Upper lobe of right lung (tissue), 1 donor: Measurements from ENCODE around the gene PIGN. TPM values are rescaled to one million over a fixed set of nuclear protein-coding genes. Genes with fewer than 3 reads are reported as not detected.
"Not testable (repeated sequence)": the region's sequence is repeated elsewhere in the genome, so short reads cannot be mapped to it uniquely, and the experiment has no call there.

Experiments
- ATAC-seq: fragments of 200-7000 bp; cut with Tn5 transposase; one replicate; pipeline ENCODE4 v1.9.1; 2020; ENCODE audit warnings: mild to moderate bottlenecking, moderate library complexity
- DNase-seq: peaks from one replicate; pipeline ENCODE4 v3.0.0-alpha.2; 2020
- H3K27ac ChIP-seq: fragments of 200-600 bp; one replicate; pipeline ENCODE4 v1.8.0; 2022
- H3K27me3 ChIP-seq: fragments of 200-600 bp; one replicate; pipeline ENCODE4 v1.8.0; 2022; ENCODE audit warnings: mild to moderate bottlenecking
- H3K36me3 ChIP-seq: fragments of 200-600 bp; one replicate; pipeline ENCODE4 v1.8.0; 2022
- H3K4me1 ChIP-seq: fragments of 200-600 bp; one replicate; pipeline ENCODE4 v1.8.0; 2022
- H3K4me3 ChIP-seq: fragments of 200-600 bp; one replicate; pipeline ENCODE4 v1.8.0; 2022; ENCODE audit warnings: mild to moderate bottlenecking
- H3K9me3 ChIP-seq: fragments of 200-600 bp; one replicate; pipeline ENCODE4 v1.8.0; 2022
- CTCF ChIP-seq: fragments of 200-600 bp; IDR thresholded peaks from one replicate; pipeline ENCODE4 v1.8.0; 2022; ENCODE audit warnings: antibody characterized with exemption
- intact Hi-C: fragments of 100-400 bp; cut with DNase I; formaldehyde crosslinking; loops from one replicate; pipeline ENCODE4 v1.11.0; 2022
- total RNA-seq: library from RNA; stranded (reverse); fragmentation: NEBNext Ultra II Directional; extraction: Animal tissue kit (Norgen Biotek cat#: 25700); gene quantifications from one replicate; pipeline ENCODE4 v1.2.1, GENCODE V29; 2021
- donor health status: DM: no; HTN: yes; CAD: no; lungs with severe emphysema.

PIGN gene
- total RNA-seq, 1 donor from 2014 or later = 25.2 TPM

- no peak for ATAC-seq
- H3K4me1 ChIP-seq = peaks cover 5% of the 10 kb centered on the region
- no peaks in the 10 kb centered on the region for H3K27me3 ChIP-seq
- no peaks in the 10 kb centered on the region for H3K36me3 ChIP-seq
- no peak for DNase-seq
- no peak overlapping the region for H3K27ac ChIP-seq
- no peaks in the 10 kb centered on the region for H3K9me3 ChIP-seq
- intact Hi-C loops = loop anchor here (10.0 kb wide), 1 partner anchor 63 kb away; no protein-coding TSS in a partner anchor
- no peak overlapping the region for H3K4me3 ChIP-seq
- TF ChIP-seq CTCF = no peak
Observed at GRCh38 chr18:62182220-62182619, 4.6 kb downstream of the PIGN start.

- no peaks in the 10 kb centered on the region for H3K4me1 ChIP-seq
- H3K9me3 ChIP-seq = no peaks in the 10 kb centered on the region
- DNase-seq = no peak
- H3K27me3 ChIP-seq = no peaks in the 10 kb centered on the region
- H3K36me3 ChIP-seq = no peaks in the 10 kb centered on the region
- H3K4me3 ChIP-seq = no peak overlapping the region
- H3K27ac ChIP-seq = no peak overlapping the region
- no peak for ATAC-seq
- no peak for TF ChIP-seq CTCF
- intact Hi-C loops = no loop called here
Observed at GRCh38 chr18:62179213-62179612, 7.6 kb downstream of the PIGN start.

- Histone ChIP-seq H3K36me3 (no peaks in the 10 kb centered on the region), H3K27ac (no peak overlapping the region), H3K4me3 (no peak overlapping the region), H3K4me1 (no peaks in the 10 kb centered on the region), H3K27me3 (no peaks in the 10 kb centered on the region), H3K9me3 (no peaks in the 10 kb centered on the region)
- no peak for DNase-seq
- ATAC-seq = no peak
- intact Hi-C loops = no loop called here
- no peak for TF ChIP-seq CTCF
Observed at GRCh38 chr18:62177271-62177670, 9.6 kb downstream of the PIGN start.

- no peak overlapping the region for H3K27ac ChIP-seq
- intact Hi-C loops = no loop called here
- DNase-seq (no peak), ATAC-seq (no peak)
- no peaks in the 10 kb centered on the region for H3K36me3 ChIP-seq
- H3K4me3 ChIP-seq = no peak overlapping the region
- no peaks in the 10 kb centered on the region for H3K9me3 ChIP-seq
- H3K27me3 ChIP-seq = no peaks in the 10 kb centered on the region
- H3K4me1 ChIP-seq = no peaks in the 10 kb centered on the region
- TF ChIP-seq CTCF = no peak
Observed at GRCh38 chr18:62175521-62175920, 11.3 kb downstream of the PIGN start.

GRCh38 chr18:62172298-62172697, 14.6 kb downstream of the PIGN start:
- Histone ChIP-seq H3K36me3 (no peaks in the 10 kb centered on the region), H3K27ac (no peak overlapping the region), H3K4me3 (no peak overlapping the region), H3K9me3 (no peaks in the 10 kb centered on the region), H3K27me3 (no peaks in the 10 kb centered on the region), H3K4me1 (no peaks in the 10 kb centered on the region)
- ATAC-seq = no peak
- TF ChIP-seq CTCF = no peak
- intact Hi-C loops = no loop called here
- DNase-seq = no peak

GRCh38 chr18:62170857-62171256, 16.0 kb downstream of the PIGN start:
- no peak for TF ChIP-seq CTCF
- no peaks in the 10 kb centered on the region for H3K4me1 ChIP-seq
- H3K36me3 ChIP-seq = no peaks in the 10 kb centered on the region
- H3K9me3 ChIP-seq = no peaks in the 10 kb centered on the region
- H3K27me3 ChIP-seq = no peaks in the 10 kb centered on the region
- DNase-seq (no peak), ATAC-seq (no peak)
- no peak overlapping the region for H3K27ac ChIP-seq
- intact Hi-C loops = no loop called here
- no peak overlapping the region for H3K4me3 ChIP-seq

GRCh38 chr18:62166524-62166923, 20.3 kb downstream of the PIGN start:
- H3K36me3 ChIP-seq, H3K27me3 ChIP-seq, H3K27ac ChIP-seq, H3K4me1 ChIP-seq, ATAC-seq, H3K4me3 ChIP-seq, DNase-seq, H3K9me3 ChIP-seq, intact Hi-C loops: not testable (repeated sequence)
